Hepatocyte (in vitro differentiated cells): Measurements from ENCODE around the gene DEDD. TPM values are rescaled to one million over a fixed set of nuclear protein-coding genes. Genes with fewer than 3 reads are reported as not detected.
A peak's percentile ranks its signal among the peaks of the same experiment; 100 is the strongest.

Experiments
- DNase-seq: peaks from one replicate; pipeline ENCODE4 v3.0.0-alpha.2; 2016; ENCODE audit warnings: low spot score
- H2AFZ ChIP-seq: fragments of 200-600 bp; sonication (generic); 2 replicates; pipeline ENCODE4 v1.6.0; 2016; ENCODE audit warnings: antibody characterized with exemption, mild to moderate bottlenecking
- H3K27ac ChIP-seq: fragments of 200-600 bp; sonication (generic); 2 replicates; pipeline ENCODE4 v1.5.1; 2016; ENCODE audit warnings: mild to moderate bottlenecking
- H3K27me3 ChIP-seq: fragments of 200-600 bp; sonication (generic); 2 replicates; pipeline ENCODE4 v1.6.1; 2016
- H3K36me3 ChIP-seq: fragments of 200-600 bp; sonication (generic); replicated peaks from 2 replicates; pipeline ENCODE4 v1.5.1; 2016; ENCODE audit warnings: low read depth; ENCODE audit not compliant: insufficient read depth
- H3K4me1 ChIP-seq: fragments of 200-600 bp; sonication (generic); 2 replicates; pipeline ENCODE4 v1.5.1; 2016; ENCODE audit warnings: mild to moderate bottlenecking, moderate library complexity; ENCODE audit not compliant: insufficient read depth
- H3K4me2 ChIP-seq: fragments of 200-600 bp; sonication (generic); 2 replicates; pipeline ENCODE4 v1.6.0; 2016
- H3K4me3 ChIP-seq: fragments of 200-600 bp; sonication (generic); 2 replicates; pipeline ENCODE4 v1.5.1; 2016; ENCODE audit warnings: mild to moderate bottlenecking
- H3K79me2 ChIP-seq: fragments of 200-600 bp; sonication (generic); 2 replicates; pipeline ENCODE4 v1.6.0; 2017; ENCODE audit warnings: mild to moderate bottlenecking
- H3K9me2 ChIP-seq: fragments of 200-600 bp; sonication (generic); replicated peaks from 2 replicates; pipeline ENCODE4 v1.6.0; 2017; ENCODE audit warnings: mild to moderate bottlenecking; ENCODE audit not compliant: insufficient read depth
- H3K9me3 ChIP-seq: fragments of 200-600 bp; sonication (generic); 2 replicates; pipeline ENCODE4 v1.5.1; 2016; ENCODE audit warnings: low read depth, mild to moderate bottlenecking
- H4K20me1 ChIP-seq: fragments of 200-600 bp; sonication (generic); 2 replicates; pipeline ENCODE4 v1.6.0; 2016; ENCODE audit warnings: mild to moderate bottlenecking; ENCODE audit not compliant: insufficient read depth, poor library complexity, severe bottlenecking
- CTCF ChIP-seq: fragments of 200-600 bp; sonication (generic); IDR thresholded peaks from 2 replicates; pipeline ENCODE4 v1.5.1; 2016; ENCODE audit warnings: antibody characterized with exemption, mild to moderate bottlenecking; ENCODE audit not compliant: poor library complexity
- EZH2 ChIP-seq: fragments of 200-600 bp; sonication (generic); IDR thresholded peaks from 2 replicates; pipeline ENCODE4 v1.6.1; 2016; ENCODE audit warnings: antibody characterized with exemption, mild to moderate bottlenecking, borderline replicate concordance
- EZH2phosphoT487 ChIP-seq: fragments of 200-600 bp; sonication (generic); IDR thresholded peaks from one replicate; pipeline ENCODE4 v1.6.1; 2018; ENCODE audit warnings: antibody characterized with exemption, mild to moderate bottlenecking, low read depth, moderate library complexity; ENCODE audit not compliant: unreplicated experiment, severe bottlenecking
- WGBS: methylation state at CpG from one replicate; pipeline ENCODE4 v1.1.6; 2016; ENCODE audit warnings: low lambda C conversion rate; ENCODE audit errors: missing lambda C conversion rate; 5-methylcytosine and 5-hydroxymethylcytosine counted together
- polyA plus RNA-seq: library from polyadenylated mRNA; unstranded; fragments of >200 nt; fragmentation: Nextera tagmentation; extraction: Ambion mirVana; gene quantifications from 2 replicates; pipeline ENCODE4 v1.2.1, GENCODE V29; 2016
- total RNA-seq: library from RNA; depleted of rRNA; stranded (reverse); fragments of >200 nt; gene quantifications from 2 replicates; pipeline ENCODE4 v1.2.3, GENCODE V29; 2014

DEDD gene
- total RNA-seq = 19.0 and 21.8 TPM in 2 replicates
- polyA plus RNA-seq = 24.3 and 27.1 TPM in 2 replicates

- H3K27ac ChIP-seq = peak within 1 kb of the TSS; percentile 93
- H3K9me3 ChIP-seq = no peaks in the 10 kb centered on the region
- H3K4me3 ChIP-seq = peak within 1 kb of the TSS; percentile 46
- peak; percentile 96 for DNase-seq
- peak within 1 kb of the TSS; percentile 93 for H3K4me2 ChIP-seq
- no peaks in the 10 kb centered on the region for H3K9me2 ChIP-seq
- WGBS = under 1% methylated on average over 41 of the region's 68 CpGs
- peaks cover 16% of the 10 kb centered on the region for H3K4me1 ChIP-seq
- peak within 1 kb of the TSS; percentile 61 for H2AFZ ChIP-seq
- H3K79me2 ChIP-seq = peaks cover 80% of the 10 kb centered on the region
- peaks cover 5% of the 10 kb centered on the region for H4K20me1 ChIP-seq
- TF ChIP-seq EZH2 (no peak), CTCF (no peak), EZH2phosphoT487 (no peak)
- H3K36me3 ChIP-seq = no peaks in the 10 kb centered on the region
- no peaks in the 10 kb centered on the region for H3K27me3 ChIP-seq
These were observed at the start of gene DEDD for GRCh38 chr1:161132410-161133219. Gene DEDD (minus strand): TSS chr1:161132667. CDS start chr1:161124462, 8,205 bp downstream.

- no peaks in the 10 kb centered on the region for H3K4me1 ChIP-seq
- no peak overlapping the region for H3K4me2 ChIP-seq
- 91% methylated on average over 1 of the region's 1 CpG for WGBS
- H3K27ac ChIP-seq = no peak overlapping the region
- no peak overlapping the region for H2AFZ ChIP-seq
- H3K4me3 ChIP-seq = no peak overlapping the region
- no peaks in the 10 kb centered on the region for H4K20me1 ChIP-seq
- no peaks in the 10 kb centered on the region for H3K9me2 ChIP-seq
- no peak for TF ChIP-seq EZH2
- no peaks in the 10 kb centered on the region for H3K36me3 ChIP-seq
- no peak for DNase-seq
- H3K79me2 ChIP-seq = no peaks in the 10 kb centered on the region
- H3K27me3 ChIP-seq = no peaks in the 10 kb centered on the region
- H3K9me3 ChIP-seq = no peaks in the 10 kb centered on the region
These were observed 49.7 kb upstream of the DEDD start for GRCh38 chr1:161182214-161182613.

GRCh38 chr1:161180639-161181038, 48.2 kb upstream of the DEDD start:
- H3K27me3 ChIP-seq = no peaks in the 10 kb centered on the region
- H4K20me1 ChIP-seq = no peaks in the 10 kb centered on the region
- H3K4me1 ChIP-seq = peaks cover 8% of the 10 kb centered on the region
- TF ChIP-seq CTCF (peak; percentile 24), EZH2 (no peak)
- no peak overlapping the region for H3K4me2 ChIP-seq
- H2AFZ ChIP-seq = no peak overlapping the region
- no peak overlapping the region for H3K4me3 ChIP-seq
- 69% methylated on average over 1 of the region's 1 CpG for WGBS
- peaks cover 15% of the 10 kb centered on the region for H3K79me2 ChIP-seq
- H3K9me2 ChIP-seq = no peaks in the 10 kb centered on the region
- no peak for DNase-seq
- H3K36me3 ChIP-seq = no peaks in the 10 kb centered on the region
- H3K27ac ChIP-seq = no peak overlapping the region
- no peaks in the 10 kb centered on the region for H3K9me3 ChIP-seq

- no peaks in the 10 kb centered on the region for H3K36me3 ChIP-seq
- no peak overlapping the region for H3K4me2 ChIP-seq
- no peak for TF ChIP-seq CTCF
- H3K79me2 ChIP-seq = peaks cover 17% of the 10 kb centered on the region
- no peak overlapping the region for H3K27ac ChIP-seq
- no peaks in the 10 kb centered on the region for H3K9me2 ChIP-seq
- H3K4me1 ChIP-seq = peaks cover 8% of the 10 kb centered on the region
- no peaks in the 10 kb centered on the region for H3K27me3 ChIP-seq
- H3K9me3 ChIP-seq = no peaks in the 10 kb centered on the region
- no peaks in the 10 kb centered on the region for H4K20me1 ChIP-seq
- WGBS = 92% methylated on average over 3 of the region's 3 CpGs
- DNase-seq = no peak
- H2AFZ ChIP-seq = no peak overlapping the region
- no peak overlapping the region for H3K4me3 ChIP-seq
These were observed 47.2 kb upstream of the DEDD start for GRCh38 chr1:161179698-161180097.
